ENCODE results near the gene SLC23A3.

GRCh38 chr2:219210886-219211362, 41.1 kb upstream of the SLC23A3 start:
- TF ChIP-seq, protein P1, sequence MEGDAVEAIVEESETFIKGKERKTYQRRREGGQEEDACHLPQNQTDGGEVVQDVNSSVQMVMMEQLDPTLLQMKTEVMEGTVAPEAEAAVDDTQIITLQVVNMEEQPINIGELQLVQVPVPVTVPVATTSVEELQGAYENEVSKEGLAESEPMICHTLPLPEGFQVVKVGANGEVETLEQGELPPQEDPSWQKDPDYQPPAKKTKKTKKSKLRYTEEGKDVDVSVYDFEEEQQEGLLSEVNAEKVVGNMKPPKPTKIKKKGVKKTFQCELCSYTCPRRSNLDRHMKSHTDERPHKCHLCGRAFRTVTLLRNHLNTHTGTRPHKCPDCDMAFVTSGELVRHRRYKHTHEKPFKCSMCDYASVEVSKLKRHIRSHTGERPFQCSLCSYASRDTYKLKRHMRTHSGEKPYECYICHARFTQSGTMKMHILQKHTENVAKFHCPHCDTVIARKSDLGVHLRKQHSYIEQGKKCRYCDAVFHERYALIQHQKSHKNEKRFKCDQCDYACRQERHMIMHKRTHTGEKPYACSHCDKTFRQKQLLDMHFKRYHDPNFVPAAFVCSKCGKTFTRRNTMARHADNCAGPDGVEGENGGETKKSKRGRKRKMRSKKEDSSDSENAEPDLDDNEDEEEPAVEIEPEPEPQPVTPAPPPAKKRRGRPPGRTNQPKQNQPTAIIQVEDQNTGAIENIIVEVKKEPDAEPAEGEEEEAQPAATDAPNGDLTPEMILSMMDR (IDR thresholded peaks at IDR 0.05), result no peak
- TF ChIP-seq POLR2AphosphoS5 (IDR thresholded peaks at IDR 0.05; ENCODE audit: insufficient read depth in 1 of 2, low read depth in 1 of 2) (no peak), POLR2A (IDR thresholded peaks at IDR 0.05) (no peak)
